Measurements from ENCODE around the gene PHACTR1. TPM values are rescaled to one million over a fixed set of nuclear protein-coding genes. Genes with fewer than 3 reads are reported as not detected.

The PHACTR1 gene
- polyA plus RNA-seq, 2 of the 4 experiments (the other 2 are of a cell fraction): not detected

DNA sequence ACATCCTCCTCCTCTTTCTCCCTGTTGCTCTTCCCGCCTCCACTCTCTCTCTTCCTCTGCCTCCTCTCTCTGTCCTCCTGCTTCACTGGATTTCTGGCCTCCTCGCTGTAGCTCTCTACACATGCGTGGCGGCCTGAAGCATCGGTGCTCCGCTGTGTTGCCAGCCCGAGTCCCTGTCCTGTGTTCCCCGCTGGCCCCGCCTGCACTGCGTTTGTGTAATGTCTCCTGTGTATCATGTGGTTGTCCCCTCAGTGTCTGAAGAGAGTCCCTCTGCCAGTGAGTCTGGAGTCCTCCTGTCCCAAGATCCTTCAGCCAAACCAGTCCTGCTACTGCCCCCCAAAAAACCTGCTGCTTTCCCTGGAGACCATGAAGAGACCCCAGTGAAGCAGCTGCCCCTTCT, 468.0 kb downstream of the PHACTR1 start:
- 52% methylated on average over 10 of the region's 10 CpGs for WGBS (ENCODE audit: missing lambda C conversion rate)
- Histone ChIP-seq H3K4me3 (no peak overlapping the region), H3K4me2 (no peak overlapping the region), H3K27ac (no peak overlapping the region), H3K4me1 (no peaks in the 10 kb centered on the region), H3K9me3 (no peaks in the 10 kb centered on the region)
- TF ChIP-seq RARB (CRISPR knock-in tag; IDR thresholded peaks at IDR 0.05) (no peak), RAD21 (conservative IDR thresholded peaks at IDR 0.05 in 1 of 2, IDR thresholded peaks at IDR 0.05 in 1 of 2) (no peak), EHF (CRISPR knock-in tag; IDR thresholded peaks at IDR 0.05) (no peak), FOSB (CRISPR knock-in tag; IDR thresholded peaks at IDR 0.05) (no peak), HOXB5 (CRISPR knock-in tag; IDR thresholded peaks at IDR 0.05) (no peak), HOXA7 (CRISPR knock-in tag; IDR thresholded peaks at IDR 0.05) (no peak), BHLHE40 (IDR thresholded peaks at IDR 0.05; ENCODE audit: low read depth, low read length) (no peak), SREBF2 (IDR thresholded peaks at IDR 0.05) (no peak), JUN (IDR thresholded peaks at IDR 0.05) (no peak), RNF2 (IDR thresholded peaks at IDR 0.05; ENCODE audit: borderline replicate concordance, low read depth) (no peak), RCOR1 (IDR thresholded peaks at IDR 0.05; ENCODE audit: low read depth, low read length) (no peak), MAFK (IDR thresholded peaks at IDR 0.05; ENCODE audit: partially characterized antibody) (no peak), EHMT2 (IDR thresholded peaks at IDR 0.05; ENCODE audit: low read depth) (no peak)
- TF ChIP-seq, protein P1, sequence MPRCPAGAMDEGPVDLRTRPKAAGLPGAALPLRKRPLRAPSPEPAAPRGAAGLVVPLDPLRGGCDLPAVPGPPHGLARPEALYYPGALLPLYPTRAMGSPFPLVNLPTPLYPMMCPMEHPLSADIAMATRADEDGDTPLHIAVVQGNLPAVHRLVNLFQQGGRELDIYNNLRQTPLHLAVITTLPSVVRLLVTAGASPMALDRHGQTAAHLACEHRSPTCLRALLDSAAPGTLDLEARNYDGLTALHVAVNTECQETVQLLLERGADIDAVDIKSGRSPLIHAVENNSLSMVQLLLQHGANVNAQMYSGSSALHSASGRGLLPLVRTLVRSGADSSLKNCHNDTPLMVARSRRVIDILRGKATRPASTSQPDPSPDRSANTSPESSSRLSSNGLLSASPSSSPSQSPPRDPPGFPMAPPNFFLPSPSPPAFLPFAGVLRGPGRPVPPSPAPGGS (IDR thresholded peaks at IDR 0.05): no peak
- TF ChIP-seq, protein P2, sequence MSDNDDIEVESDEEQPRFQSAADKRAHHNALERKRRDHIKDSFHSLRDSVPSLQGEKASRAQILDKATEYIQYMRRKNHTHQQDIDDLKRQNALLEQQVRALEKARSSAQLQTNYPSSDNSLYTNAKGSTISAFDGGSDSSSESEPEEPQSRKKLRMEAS (IDR thresholded peaks at IDR 0.05): no peak
- FAIRE-seq (no peak), ATAC-seq (no peak), DNase-seq (ENCODE audit: low read depth in 1 of 2, low spot score in 1 of 2) (no peak)
- CTCF ChIA-PET: no interaction called here
- POLR2A ChIA-PET: no interaction called here

DNA sequence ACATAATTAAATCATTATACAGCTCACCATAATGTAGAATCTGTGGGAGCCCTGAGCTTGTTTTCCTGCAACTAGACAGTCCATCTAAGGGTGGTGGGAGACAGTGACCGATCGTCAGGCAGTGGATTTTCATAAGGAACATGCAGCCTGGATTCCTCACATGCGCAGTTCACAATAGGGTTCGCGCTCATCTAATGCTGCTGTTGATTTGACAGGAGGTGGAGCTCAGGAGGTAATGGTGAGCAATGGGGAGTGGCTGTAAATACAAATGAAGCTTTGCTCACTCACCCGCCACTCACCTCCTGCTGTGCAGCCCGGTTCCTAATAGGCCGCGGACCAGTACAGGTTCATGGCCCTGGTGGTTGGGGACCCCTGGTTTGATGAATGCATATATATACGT, 470.3 kb downstream of the PHACTR1 start:
- H3K9me3 ChIP-seq: no peaks in the 10 kb centered on the region
- no peak overlapping the region for H3K4me3 ChIP-seq
- no peaks in the 10 kb centered on the region for H3K4me1 ChIP-seq
- no peak overlapping the region for H3K27ac ChIP-seq
- POLR2A ChIA-PET: no interaction called here
- TF ChIP-seq, protein P3, sequence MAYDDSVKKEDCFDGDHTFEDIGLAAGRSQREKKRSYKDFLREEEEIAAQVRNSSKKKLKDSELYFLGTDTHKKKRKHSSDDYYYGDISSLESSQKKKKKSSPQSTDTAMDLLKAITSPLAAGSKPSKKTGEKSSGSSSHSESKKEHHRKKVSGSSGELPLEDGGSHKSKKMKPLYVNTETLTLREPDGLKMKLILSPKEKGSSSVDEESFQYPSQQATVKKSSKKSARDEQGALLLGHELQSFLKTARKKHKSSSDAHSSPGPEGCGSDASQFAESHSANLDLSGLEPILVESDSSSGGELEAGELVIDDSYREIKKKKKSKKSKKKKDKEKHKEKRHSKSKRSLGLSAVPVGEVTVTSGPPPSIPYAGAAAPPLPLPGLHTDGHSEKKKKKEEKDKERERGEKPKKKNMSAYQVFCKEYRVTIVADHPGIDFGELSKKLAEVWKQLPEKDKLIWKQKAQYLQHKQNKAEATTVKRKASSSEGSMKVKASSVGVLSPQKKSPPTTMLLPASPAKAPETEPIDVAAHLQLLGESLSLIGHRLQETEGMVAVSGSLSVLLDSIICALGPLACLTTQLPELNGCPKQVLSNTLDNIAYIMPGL (CRISPR knock-in tag; IDR thresholded peaks at IDR 0.05; ENCODE audit: borderline replicate concordance): no peak
- TF ChIP-seq CBX8 (IDR thresholded peaks at IDR 0.05) (no peak), TP53 (CRISPR knock-in tag; IDR thresholded peaks at IDR 0.05) (no peak), KDM1A (IDR thresholded peaks at IDR 0.05; ENCODE audit: low read depth) (no peak), MYC (IDR thresholded peaks at IDR 0.05; ENCODE audit: borderline replicate concordance, low read length) (no peak), POLR2AphosphoS2 (conservative IDR thresholded peaks at IDR 0.05; ENCODE audit: low read length) (no peak), FOXS1 (CRISPR knock-in tag; IDR thresholded peaks at IDR 0.05) (no peak), JUN (IDR thresholded peaks at IDR 0.05) (no peak), RAD21 (conservative IDR thresholded peaks at IDR 0.05 in 1 of 2, IDR thresholded peaks at IDR 0.05 in 1 of 2) (no peak), NR3C1 (IDR thresholded peaks at IDR 0.05) (no peak), ZNF302 (CRISPR knock-in tag; IDR thresholded peaks at IDR 0.05) (no peak), BHLHE40 (IDR thresholded peaks at IDR 0.05; ENCODE audit: low read depth, low read length) (no peak), RNF2 (IDR thresholded peaks at IDR 0.05; ENCODE audit: borderline replicate concordance, low read depth) (no peak), ESRRA (IDR thresholded peaks at IDR 0.05; ENCODE audit: borderline replicate concordance, low read length) (no peak), HOXB5 (CRISPR knock-in tag; IDR thresholded peaks at IDR 0.05) (no peak)
- TF ChIP-seq, protein P4, sequence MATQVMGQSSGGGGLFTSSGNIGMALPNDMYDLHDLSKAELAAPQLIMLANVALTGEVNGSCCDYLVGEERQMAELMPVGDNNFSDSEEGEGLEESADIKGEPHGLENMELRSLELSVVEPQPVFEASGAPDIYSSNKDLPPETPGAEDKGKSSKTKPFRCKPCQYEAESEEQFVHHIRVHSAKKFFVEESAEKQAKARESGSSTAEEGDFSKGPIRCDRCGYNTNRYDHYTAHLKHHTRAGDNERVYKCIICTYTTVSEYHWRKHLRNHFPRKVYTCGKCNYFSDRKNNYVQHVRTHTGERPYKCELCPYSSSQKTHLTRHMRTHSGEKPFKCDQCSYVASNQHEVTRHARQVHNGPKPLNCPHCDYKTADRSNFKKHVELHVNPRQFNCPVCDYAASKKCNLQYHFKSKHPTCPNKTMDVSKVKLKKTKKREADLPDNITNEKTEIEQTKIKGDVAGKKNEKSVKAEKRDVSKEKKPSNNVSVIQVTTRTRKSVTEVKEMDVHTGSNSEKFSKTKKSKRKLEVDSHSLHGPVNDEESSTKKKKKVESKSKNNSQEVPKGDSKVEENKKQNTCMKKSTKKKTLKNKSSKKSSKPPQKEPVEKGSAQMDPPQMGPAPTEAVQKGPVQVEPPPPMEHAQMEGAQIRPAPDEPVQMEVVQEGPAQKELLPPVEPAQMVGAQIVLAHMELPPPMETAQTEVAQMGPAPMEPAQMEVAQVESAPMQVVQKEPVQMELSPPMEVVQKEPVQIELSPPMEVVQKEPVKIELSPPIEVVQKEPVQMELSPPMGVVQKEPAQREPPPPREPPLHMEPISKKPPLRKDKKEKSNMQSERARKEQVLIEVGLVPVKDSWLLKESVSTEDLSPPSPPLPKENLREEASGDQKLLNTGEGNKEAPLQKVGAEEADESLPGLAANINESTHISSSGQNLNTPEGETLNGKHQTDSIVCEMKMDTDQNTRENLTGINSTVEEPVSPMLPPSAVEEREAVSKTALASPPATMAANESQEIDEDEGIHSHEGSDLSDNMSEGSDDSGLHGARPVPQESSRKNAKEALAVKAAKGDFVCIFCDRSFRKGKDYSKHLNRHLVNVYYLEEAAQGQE (IDR thresholded peaks at IDR 0.05): no peak
- TF ChIP-seq, protein P1 (IDR thresholded peaks at IDR 0.05): no peak
- TF ChIP-seq, protein P5, sequence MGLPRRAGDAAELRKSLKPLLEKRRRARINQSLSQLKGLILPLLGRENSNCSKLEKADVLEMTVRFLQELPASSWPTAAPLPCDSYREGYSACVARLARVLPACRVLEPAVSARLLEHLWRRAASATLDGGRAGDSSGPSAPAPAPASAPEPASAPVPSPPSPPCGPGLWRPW (IDR thresholded peaks at IDR 0.05): no peak
- TF ChIP-seq, protein P6, sequence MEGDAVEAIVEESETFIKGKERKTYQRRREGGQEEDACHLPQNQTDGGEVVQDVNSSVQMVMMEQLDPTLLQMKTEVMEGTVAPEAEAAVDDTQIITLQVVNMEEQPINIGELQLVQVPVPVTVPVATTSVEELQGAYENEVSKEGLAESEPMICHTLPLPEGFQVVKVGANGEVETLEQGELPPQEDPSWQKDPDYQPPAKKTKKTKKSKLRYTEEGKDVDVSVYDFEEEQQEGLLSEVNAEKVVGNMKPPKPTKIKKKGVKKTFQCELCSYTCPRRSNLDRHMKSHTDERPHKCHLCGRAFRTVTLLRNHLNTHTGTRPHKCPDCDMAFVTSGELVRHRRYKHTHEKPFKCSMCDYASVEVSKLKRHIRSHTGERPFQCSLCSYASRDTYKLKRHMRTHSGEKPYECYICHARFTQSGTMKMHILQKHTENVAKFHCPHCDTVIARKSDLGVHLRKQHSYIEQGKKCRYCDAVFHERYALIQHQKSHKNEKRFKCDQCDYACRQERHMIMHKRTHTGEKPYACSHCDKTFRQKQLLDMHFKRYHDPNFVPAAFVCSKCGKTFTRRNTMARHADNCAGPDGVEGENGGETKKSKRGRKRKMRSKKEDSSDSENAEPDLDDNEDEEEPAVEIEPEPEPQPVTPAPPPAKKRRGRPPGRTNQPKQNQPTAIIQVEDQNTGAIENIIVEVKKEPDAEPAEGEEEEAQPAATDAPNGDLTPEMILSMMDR (IDR thresholded peaks at IDR 0.05): no peak
- 72% methylated on average over 10 of the region's 10 CpGs for WGBS (ENCODE audit: missing lambda C conversion rate)
- CTCF ChIA-PET: no interaction called here
- DNase-seq (ENCODE audit: low read depth in 1 of 2, low spot score in 1 of 2) (no peak), FAIRE-seq (no peak), ATAC-seq (no peak)
- H3K4me2 ChIP-seq: no peak overlapping the region

Data from A549 (cell line).